ENCODE measurements around the gene PTPRJ.

PTPRJ gene

GRCh38 chr11:47998345-47998732 is 18.0 kb downstream of the PTPRJ start:
- no peak for DNase-seq

GRCh38 chr11:47998733-47999359 is 18.5 kb downstream of the PTPRJ start:
- DNase-seq, result no peak

- no peak for DNase-seq
Observed at GRCh38 chr11:48000432-48000831, 20.1 kb downstream of the PTPRJ start.

- no peak for DNase-seq
Observed at GRCh38 chr11:48001438-48002021, 21.2 kb downstream of the PTPRJ start.

- no peak for DNase-seq
Observed at GRCh38 chr11:48002561-48002960, 22.2 kb downstream of the PTPRJ start.

GRCh38 chr11:48003926-48004325 is 23.6 kb downstream of the PTPRJ start:
- DNase-seq, result no peak

GRCh38 chr11:48004456-48004855 is 24.1 kb downstream of the PTPRJ start:
- DNase-seq, result no peak

- no peak for DNase-seq
Observed at GRCh38 chr11:48005136-48005535, 24.8 kb downstream of the PTPRJ start.

GRCh38 chr11:48005831-48006270 is 25.5 kb downstream of the PTPRJ start:
- DNase-seq, result no peak

GRCh38 chr11:48006301-48006992 is 26.1 kb downstream of the PTPRJ start:
- no peak for DNase-seq

GRCh38 chr11:48007677-48008076 is 27.3 kb downstream of the PTPRJ start:
- DNase-seq, result no peak

- DNase-seq, result no peak
Observed at GRCh38 chr11:48008951-48009270, 28.6 kb downstream of the PTPRJ start.

- no peak for DNase-seq
Observed at GRCh38 chr11:48011102-48011797, 30.9 kb downstream of the PTPRJ start.

GRCh38 chr11:48011798-48012391 is 31.5 kb downstream of the PTPRJ start:
- DNase-seq, result no peak

- DNase-seq, result no peak
Observed at GRCh38 chr11:48013269-48013901, 33.0 kb downstream of the PTPRJ start.

GRCh38 chr11:48014917-48015316 is 34.6 kb downstream of the PTPRJ start:
- no peak for DNase-seq

- DNase-seq, result no peak
Observed at GRCh38 chr11:48017105-48017830, 36.9 kb downstream of the PTPRJ start.

GRCh38 chr11:48017831-48018527 is 37.6 kb downstream of the PTPRJ start:
- no peak for DNase-seq

GRCh38 chr11:48018528-48019216 is 38.3 kb downstream of the PTPRJ start:
- DNase-seq, result no peak

- DNase-seq, result no peak
Observed at GRCh38 chr11:48019217-48019584, 38.8 kb downstream of the PTPRJ start.

- no peak for DNase-seq
Observed at GRCh38 chr11:48019595-48019994, 39.2 kb downstream of the PTPRJ start.
